Liver (tissue), 9 donors: Measurements from ENCODE around the gene EGLN2. TPM values are rescaled to one million over a fixed set of nuclear protein-coding genes. Genes with fewer than 3 reads are reported as not detected.
"Not testable (repeated sequence)": the region's sequence is repeated elsewhere in the genome, so short reads cannot be mapped to it uniquely, and the experiment has no call there.

ENCODE experiments used
- DNase-seq: peaks from one replicate; pipeline ENCODE4 v3.0.0-alpha.2; 2017; ENCODE audit warnings: low spot score
- H3K27ac ChIP-seq, 2 donors: one replicate each; pipeline ENCODE4 v1.7.0; 2013; ENCODE audit warnings: inconsistent platforms in 2 of 2, low read length in 2 of 2, control low read depth in 1 of 2, low read depth in 1 of 2, mild to moderate bottlenecking in 1 of 2
- H3K27me3 ChIP-seq, 4 donors: one replicate each; pipeline versions ENCODE4 v1.6.1 to v1.7.0; 2013; ENCODE audit warnings: low read length in 3 of 4, inconsistent platforms in 1 of 4, mild to moderate bottlenecking in 1 of 4, moderate library complexity in 1 of 4; ENCODE audit not compliant: control insufficient read depth in 4 of 4, insufficient read depth in 4 of 4
- H3K36me3 ChIP-seq, 4 donors: one replicate each; pipeline versions ENCODE4 v1.6.1 to v1.7.0; 2013; ENCODE audit warnings: low read length in 3 of 4, mild to moderate bottlenecking in 3 of 4, low read depth in 1 of 4, moderate library complexity in 1 of 4; ENCODE audit not compliant: control insufficient read depth in 4 of 4, insufficient read depth in 3 of 4
- H3K4me1 ChIP-seq, 4 donors: one replicate each; pipeline versions ENCODE4 v1.6.1 to v1.7.0; 2013; ENCODE audit warnings: low read length in 3 of 4, mild to moderate bottlenecking in 3 of 4, moderate library complexity in 1 of 4; ENCODE audit not compliant: control insufficient read depth in 4 of 4, insufficient read depth in 4 of 4
- H3K4me3 ChIP-seq, 3 donors: one replicate each; pipeline versions ENCODE4 v1.6.1 to v1.7.0; 2013; ENCODE audit warnings: low read length in 3 of 3, control low read depth in 1 of 3, low read depth in 1 of 3, mild to moderate bottlenecking in 1 of 3
- H3K9ac ChIP-seq, 2 donors: one replicate each; pipeline ENCODE4 v1.7.0; 2013; ENCODE audit warnings: low read length in 2 of 2, mild to moderate bottlenecking in 2 of 2, moderate library complexity in 2 of 2, control low read depth in 1 of 2, low read depth in 1 of 2
- H3K9me3 ChIP-seq, 4 donors: one replicate each; pipeline versions ENCODE4 v1.6.1 to v1.7.0; 2013; ENCODE audit warnings: low read length in 3 of 4; ENCODE audit not compliant: control insufficient read depth in 4 of 4
- EGR1 ChIP-seq, 2 donors: IDR thresholded peaks; 2 replicates each; pipeline ENCODE4 v1.6.1; 2016 to 2018; ENCODE audit warnings: antibody characterized with exemption in 2 of 2, low read depth in 2 of 2
- FOXA1 ChIP-seq: IDR thresholded peaks from 2 replicates; pipeline ENCODE4 v1.6.1; 2016; ENCODE audit warnings: antibody characterized with exemption
- FOXA2 ChIP-seq: IDR thresholded peaks from 2 replicates; pipeline ENCODE4 v1.6.1; 2016; ENCODE audit warnings: antibody characterized with exemption
- HNF4A ChIP-seq, 2 donors: conservative IDR thresholded peaks; 2 replicates each; pipeline ENCODE4 v1.6.1; 2016; ENCODE audit warnings: antibody characterized with exemption in 2 of 2, mild to moderate bottlenecking in 2 of 2
- HNF4G ChIP-seq: IDR thresholded peaks from 2 replicates; pipeline ENCODE4 v1.6.1; 2016; ENCODE audit warnings: antibody characterized with exemption
- RAD21 ChIP-seq, 2 donors: IDR thresholded peaks; 2 replicates each; pipeline ENCODE4 v1.6.1; 2016; ENCODE audit warnings: antibody characterized with exemption in 2 of 2, mild to moderate bottlenecking in 2 of 2
- REST ChIP-seq: IDR thresholded peaks from 2 replicates; pipeline ENCODE4 v1.6.1; 2016; ENCODE audit warnings: antibody characterized with exemption, mild to moderate bottlenecking
- RXRA ChIP-seq, 2 donors: IDR thresholded peaks; 2 replicates each; pipeline ENCODE4 v1.6.1; 2017 to 2018; ENCODE audit warnings: antibody characterized with exemption in 2 of 2, mild to moderate bottlenecking in 1 of 2
- TAF1 ChIP-seq: conservative IDR thresholded peaks from 2 replicates; pipeline ENCODE4 v1.6.1; 2016; ENCODE audit warnings: antibody characterized with exemption, mild to moderate bottlenecking
- YY1 ChIP-seq: IDR thresholded peaks from 2 replicates; pipeline ENCODE4 v1.6.1; 2016; ENCODE audit warnings: antibody characterized with exemption, mild to moderate bottlenecking
- ZBTB33 ChIP-seq: IDR thresholded peaks from 2 replicates; pipeline ENCODE4 v1.6.1; 2016; ENCODE audit warnings: antibody characterized with exemption
- WGBS: extraction: QIAGEN DNeasy Blood & Tissue Kit; methylation state at CpG from one replicate; pipeline ENCODE4 v1.1.7; 2013; 5-methylcytosine and 5-hydroxymethylcytosine counted together
- polyA plus RNA-seq, 2 donors: library from polyadenylated mRNA; stranded (reverse) in 1 of 2; unstranded in 1 of 2; fragments of 200-250 nt in 1 of 2; fragments of >200 nt in 1 of 2; fragmentation: Nextera tagmentation in 1 of 2; extraction: Ambion mirVana in 1 of 2; gene quantifications; one replicate each; pipeline versions ENCODE4 v1.2.1 to v1.2.3, GENCODE V29; 2013 to 2015
- total RNA-seq, 2 donors: library from RNA; depleted of rRNA; stranded (reverse); fragments of >200 nt; gene quantifications; one replicate each; pipeline ENCODE4 v1.2.3, GENCODE V29; 2014
- TF ChIP-seq, protein P1 (sequence below): IDR thresholded peaks from 2 replicates; pipeline ENCODE4 v1.6.1; 2016; ENCODE audit warnings: antibody characterized with exemption
- donor health status: healthy.
- donor health status: healthy.
- donor health status: healthy.
- donor health status: healthy.
- donor health status: healthy.

EGLN2 gene
- total and polyA plus RNA-seq, 4 donors = 34.8 to 56.3 (median 47.7) TPM

- Histone ChIP-seq H3K9ac (no peak overlapping the region), H3K4me1 (peaks cover 0 to 19% (median 13%) of the 10 kb centered on the region in 4 donors), H3K27me3 (no peaks in the 10 kb centered on the region), H3K4me3 (no peak overlapping the region), H3K36me3 (peaks cover 0 to 3% (median 2%) of the 10 kb centered on the region in 4 donors), H3K27ac (no peak overlapping the region), H3K9me3 (no peaks in the 10 kb centered on the region)
- WGBS = 97% methylated on average over 5 of the region's 5 CpGs
- no peak for DNase-seq
- TF ChIP-seq TAF1 (no peak), REST (no peak), YY1 (no peak), RXRA (IDR thresholded peaks at IDR 0.05) (no peak)
Measured at GRCh38 chr19:40780582-40780981, 18.4 kb upstream of the EGLN2 start.

DNA sequence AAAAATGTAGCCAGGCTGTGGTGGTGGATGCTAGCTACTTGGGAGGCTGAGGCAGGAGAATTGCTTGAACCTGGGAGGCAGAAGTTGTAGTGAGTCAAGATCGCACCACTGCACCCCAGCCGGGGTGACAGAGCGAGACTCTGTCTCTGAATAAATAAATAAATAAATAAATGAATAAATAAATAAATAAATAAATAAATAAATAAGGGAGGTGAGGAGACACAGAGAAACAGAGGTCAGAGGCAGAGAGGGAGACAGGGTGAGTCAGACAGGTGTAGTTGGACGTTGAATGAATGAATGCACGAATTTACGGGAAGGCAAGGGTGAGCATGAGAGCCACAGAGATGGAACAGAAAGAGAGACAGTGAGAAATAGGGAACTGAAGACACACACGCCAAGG lies 17.9 kb upstream of the EGLN2 start:
- Histone ChIP-seq H3K36me3 (peaks cover 0 to 3% (median 2%) of the 10 kb centered on the region in 4 donors), H3K4me1 (peaks cover 0 to 19% (median 13%) of the 10 kb centered on the region in 4 donors), H3K9me3 (no peaks in the 10 kb centered on the region), H3K4me3 (no peak overlapping the region), H3K27me3 (no peaks in the 10 kb centered on the region), H3K27ac (no peak overlapping the region), H3K9ac (no peak overlapping the region)
- no peak for DNase-seq
- 96% methylated on average over 7 of the region's 7 CpGs for WGBS
- no peak for TF ChIP-seq RAD21 (IDR thresholded peaks at IDR 0.05)
- TF ChIP-seq EGR1 (IDR thresholded peaks at IDR 0.05; ENCODE audit: low read depth in 2 of 2) = no peak
- no peak for TF ChIP-seq ZBTB33
- TF ChIP-seq FOXA2 = no peak
- no peak for TF ChIP-seq HNF4G

DNA sequence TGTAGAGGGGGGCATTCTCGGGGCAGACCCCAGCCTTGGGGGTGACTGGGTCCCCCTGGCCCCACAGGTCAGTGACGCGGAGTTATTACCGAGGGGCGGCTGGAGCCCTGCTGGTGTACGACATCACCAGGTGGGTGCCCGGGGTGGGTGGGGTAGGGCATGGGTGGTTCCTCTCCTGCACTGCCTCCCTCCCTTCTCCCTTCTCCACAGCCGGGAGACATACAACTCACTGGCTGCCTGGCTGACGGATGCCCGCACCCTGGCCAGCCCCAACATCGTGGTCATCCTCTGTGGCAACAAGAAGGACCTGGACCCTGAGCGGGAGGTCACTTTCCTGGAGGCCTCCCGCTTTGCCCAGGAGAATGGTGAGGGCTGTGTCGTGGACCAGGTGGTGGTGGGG lies 15.3 kb upstream of the EGLN2 start:
- WGBS = 96% methylated on average over 14 of the region's 14 CpGs
- H3K27ac ChIP-seq = no peak overlapping the region
- no peak for TF ChIP-seq RXRA (IDR thresholded peaks at IDR 0.05)
- TF ChIP-seq FOXA1 = no peak
- no peak for TF ChIP-seq HNF4G
- TF ChIP-seq HNF4A (conservative IDR thresholded peaks at IDR 0.05) = no peak
- TF ChIP-seq, protein P1, sequence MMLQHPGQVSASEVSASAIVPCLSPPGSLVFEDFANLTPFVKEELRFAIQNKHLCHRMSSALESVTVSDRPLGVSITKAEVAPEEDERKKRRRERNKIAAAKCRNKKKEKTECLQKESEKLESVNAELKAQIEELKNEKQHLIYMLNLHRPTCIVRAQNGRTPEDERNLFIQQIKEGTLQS = no peak
- H3K4me3 ChIP-seq = no peak overlapping the region
- peaks cover 0 to 17% (median 14%) of the 10 kb centered on the region in 4 donors for H3K4me1 ChIP-seq
- no peak for DNase-seq
- no peak overlapping the region for H3K9ac ChIP-seq
- H3K9me3 ChIP-seq = no peaks in the 10 kb centered on the region
- H3K36me3 ChIP-seq = peaks cover 0 to 4% (median 3%) of the 10 kb centered on the region in 4 donors
- no peaks in the 10 kb centered on the region for H3K27me3 ChIP-seq

- not testable (repeated sequence) for H3K36me3 ChIP-seq, H3K27ac ChIP-seq, DNase-seq, H3K27me3 ChIP-seq, H3K4me3 ChIP-seq, H3K9ac ChIP-seq, H3K9me3 ChIP-seq
- peaks cover 0 to 14% (median 10%) of the 10 kb centered on the region in 4 donors for H3K4me1 ChIP-seq
- 97% methylated on average over 2 of the region's 2 CpGs for WGBS
Measured at GRCh38 chr19:40784146-40784545, 14.8 kb upstream of the EGLN2 start.
